Activated naive CD4-positive, alpha-beta T cell (primary cell): ENCODE results near the gene AP5Z1.

Experiments
- DNase-seq, 4 experiments: peaks; one replicate each; lab custom pipeline; 2025; lab: John Stamatoyannopoulos, UW

Gene AP5Z1

DNA sequence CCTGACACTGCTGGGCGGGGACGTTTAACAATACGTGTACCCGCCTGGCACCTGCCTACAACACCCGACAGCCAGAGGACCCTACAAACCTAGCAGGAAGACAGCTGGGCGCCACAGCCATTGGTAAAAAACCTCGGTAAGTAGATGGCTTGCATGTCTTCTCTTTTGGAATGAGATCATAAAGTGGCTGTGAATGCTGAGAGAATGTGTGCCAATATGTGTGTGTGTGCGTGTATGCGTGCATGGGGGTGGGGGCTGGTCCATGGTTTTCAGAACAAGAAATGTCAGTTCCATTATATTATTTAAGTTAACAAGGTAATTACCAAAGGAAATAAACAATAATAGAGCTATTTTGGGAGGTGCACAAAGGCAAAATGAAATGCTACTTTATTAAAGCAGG lies 47.3 kb downstream of the AP5Z1 start:
- DNase-seq: no peak

- no peak for DNase-seq
Observed at GRCh38 chr7:4823441-4824119, 48.2 kb downstream of the AP5Z1 start.

DNA sequence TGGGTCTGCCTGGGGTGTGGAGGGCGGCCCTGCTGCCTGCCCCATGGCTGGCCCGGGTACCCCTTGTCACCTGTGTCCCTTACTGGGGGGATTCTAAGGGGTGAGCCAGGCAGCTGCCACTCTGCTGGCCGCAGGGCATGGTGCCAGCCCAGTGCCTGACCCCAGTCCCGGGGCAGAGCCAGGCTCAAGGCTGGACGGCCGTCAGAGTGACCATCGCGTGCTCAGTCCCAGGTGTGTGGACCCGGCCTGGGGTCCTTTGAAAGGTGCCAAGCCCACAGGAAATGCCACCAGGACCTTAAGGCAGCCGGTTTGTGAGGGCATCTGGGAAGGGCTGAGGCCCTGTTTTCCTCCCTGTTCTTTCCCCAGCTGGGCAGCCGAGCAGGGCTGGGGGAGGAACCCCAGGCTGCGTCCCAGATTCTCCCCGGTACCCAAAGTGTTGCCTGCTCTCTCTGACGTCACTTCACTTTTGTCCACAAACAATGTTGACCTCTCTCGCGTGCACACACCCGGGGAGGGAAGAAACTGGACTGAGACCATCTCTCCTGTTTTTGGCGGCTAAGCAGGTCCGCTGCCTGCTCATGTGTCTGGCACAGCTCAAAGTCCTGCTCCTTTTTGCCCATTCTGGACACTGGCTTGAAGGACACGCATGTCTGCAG lies 48.8 kb downstream of the AP5Z1 start:
- DNase-seq: no peak

DNA sequence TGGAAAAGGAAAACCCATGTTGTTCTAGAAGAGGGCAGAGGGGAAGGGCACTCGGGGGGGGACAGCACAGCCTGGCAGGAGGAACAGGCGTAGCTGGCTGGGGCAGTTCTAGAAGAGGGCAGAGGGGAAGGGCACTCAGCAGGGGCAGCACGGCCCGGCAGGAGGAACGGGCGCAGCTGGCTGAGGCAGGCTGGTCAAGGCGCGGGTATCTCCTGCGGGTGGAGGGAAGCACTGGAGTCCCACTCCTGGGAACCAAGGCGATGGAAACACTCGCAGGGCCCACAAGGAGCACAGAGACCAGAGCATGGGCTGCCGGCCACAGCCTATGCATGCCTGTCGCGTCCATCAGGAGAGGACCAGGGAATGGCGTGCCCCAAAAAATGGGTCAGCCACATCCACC lies 49.7 kb downstream of the AP5Z1 start:
- no peak for DNase-seq

GRCh38 chr7:4828720-4829383 lies 53.4 kb downstream of the AP5Z1 start:
- no peak for DNase-seq

GRCh38 chr7:4830176-4830575 lies 54.8 kb downstream of the AP5Z1 start:
- DNase-seq: peak in 3 of 4 experiments; percentile 12 to 32 (median 28)

DNA sequence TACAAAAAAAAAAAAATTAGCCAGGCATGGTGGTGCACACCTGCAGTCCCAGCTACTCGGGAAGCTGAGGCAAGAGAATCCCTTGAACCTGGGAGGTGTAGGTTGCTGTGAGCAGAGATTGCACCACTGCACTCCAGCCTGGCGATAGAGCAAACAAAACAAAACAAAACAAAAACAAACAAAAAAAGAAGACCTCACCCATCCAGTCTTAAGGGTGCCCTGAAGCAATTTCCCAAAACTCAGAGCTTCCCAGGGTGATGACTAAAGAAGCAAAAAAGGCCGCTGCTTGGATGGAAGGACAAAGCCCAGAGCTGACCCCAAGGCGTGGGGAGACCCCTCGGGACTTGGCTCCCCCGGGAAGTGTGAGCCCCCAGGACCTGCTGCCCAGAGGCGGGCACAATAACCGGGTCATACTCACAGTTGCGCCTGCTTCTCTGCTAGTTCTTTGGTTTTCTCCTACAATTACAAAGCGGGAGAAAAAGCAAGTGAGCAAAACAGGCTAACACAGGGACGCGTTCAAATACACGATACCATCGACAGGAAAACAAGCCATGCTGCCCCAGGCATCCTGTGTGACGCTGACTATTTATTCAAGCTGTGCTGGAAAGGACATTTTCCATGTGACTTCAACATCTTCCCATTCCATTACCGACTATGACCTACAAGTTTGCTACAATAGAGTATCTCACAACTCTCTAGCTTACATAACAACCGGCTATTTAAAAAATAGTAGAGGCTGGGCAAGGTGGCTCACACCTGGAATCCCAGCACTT lies 56.5 kb downstream of the AP5Z1 start:
- no peak for DNase-seq

DNA sequence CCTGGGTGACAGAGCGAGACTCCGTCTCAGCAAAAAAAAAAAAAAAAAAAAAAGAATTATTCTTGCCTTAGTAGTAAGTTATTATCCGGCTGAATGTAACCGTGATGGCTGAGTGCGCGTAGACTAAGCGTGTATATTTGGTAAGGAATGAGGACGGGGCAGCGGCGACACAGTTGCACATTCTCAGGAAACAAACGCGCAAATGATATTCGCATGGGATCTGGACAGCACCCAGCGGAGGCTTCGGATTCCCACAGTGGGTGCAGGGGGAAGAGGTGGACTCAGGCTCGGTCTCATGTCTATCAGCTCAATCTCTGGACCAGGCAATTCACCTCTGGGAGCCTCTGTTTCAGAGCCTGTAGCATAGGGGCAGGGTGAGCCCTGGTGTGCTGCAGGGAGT lies 57.3 kb downstream of the AP5Z1 start:
- DNase-seq: no peak

DNA sequence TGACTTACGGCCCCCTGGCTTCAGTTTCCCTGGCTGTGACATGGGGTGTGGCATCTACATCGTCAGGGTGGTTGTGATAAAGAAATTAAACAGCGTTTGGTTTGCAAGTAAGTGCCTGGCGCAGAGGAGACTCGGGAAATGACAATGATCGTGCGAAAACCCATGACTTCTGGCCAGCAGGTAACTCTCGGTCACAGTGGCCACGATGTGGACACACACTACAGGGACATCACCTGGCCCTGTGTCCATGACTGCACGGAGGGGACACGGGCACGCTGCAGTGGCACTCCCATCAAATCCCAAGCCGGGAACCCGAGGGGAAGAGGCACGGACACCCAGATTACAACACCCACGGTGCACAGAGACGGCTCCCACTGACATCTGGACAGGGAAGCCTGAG lies 57.8 kb downstream of the AP5Z1 start:
- no peak for DNase-seq

DNA sequence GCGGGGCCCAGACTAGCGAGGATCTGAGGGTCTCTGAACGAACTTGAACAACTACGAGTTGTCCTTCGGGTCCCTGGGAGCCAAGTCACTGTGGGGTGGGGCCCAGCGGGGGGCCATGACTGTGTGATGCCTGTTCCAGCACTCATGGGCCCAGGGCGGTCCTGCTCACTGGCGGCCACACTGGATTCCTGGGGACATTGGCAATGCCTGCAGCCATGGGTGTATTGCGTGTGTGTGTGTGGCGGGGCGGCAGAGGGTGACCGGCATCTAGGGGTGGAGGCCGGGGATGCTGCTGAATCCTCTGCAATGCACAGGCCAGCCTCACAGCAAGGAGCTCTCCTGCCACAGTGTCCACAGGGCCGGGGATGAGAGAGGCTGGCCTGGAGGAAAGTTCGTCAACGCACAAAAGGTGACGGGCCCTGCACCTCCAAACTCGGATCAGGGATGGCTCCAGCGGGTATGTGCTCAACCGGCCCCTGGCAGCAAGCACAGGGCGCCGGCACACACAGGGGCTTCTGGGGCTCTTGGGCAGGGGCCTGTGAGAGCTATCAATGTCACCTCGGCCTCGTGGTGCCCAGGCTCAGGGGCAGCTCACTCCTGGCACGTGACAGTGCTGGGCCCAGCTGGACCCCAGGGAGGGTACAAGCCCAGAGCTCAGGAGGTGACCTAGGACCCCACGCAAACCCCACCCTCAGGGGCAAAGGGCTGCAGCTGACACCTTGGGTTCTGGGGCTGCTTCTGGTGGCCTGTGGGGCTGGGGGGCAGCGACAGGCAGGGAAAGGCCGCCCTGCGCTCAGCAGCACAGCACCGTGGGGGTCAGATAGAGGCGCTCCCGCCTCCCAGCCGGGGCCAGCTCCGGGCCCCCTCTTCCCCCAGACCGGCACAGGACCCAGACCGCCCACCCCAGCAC lies 58.5 kb downstream of the AP5Z1 start:
- no peak for DNase-seq

GRCh38 chr7:4834601-4835397 lies 59.4 kb downstream of the AP5Z1 start:
- no peak for DNase-seq

DNA sequence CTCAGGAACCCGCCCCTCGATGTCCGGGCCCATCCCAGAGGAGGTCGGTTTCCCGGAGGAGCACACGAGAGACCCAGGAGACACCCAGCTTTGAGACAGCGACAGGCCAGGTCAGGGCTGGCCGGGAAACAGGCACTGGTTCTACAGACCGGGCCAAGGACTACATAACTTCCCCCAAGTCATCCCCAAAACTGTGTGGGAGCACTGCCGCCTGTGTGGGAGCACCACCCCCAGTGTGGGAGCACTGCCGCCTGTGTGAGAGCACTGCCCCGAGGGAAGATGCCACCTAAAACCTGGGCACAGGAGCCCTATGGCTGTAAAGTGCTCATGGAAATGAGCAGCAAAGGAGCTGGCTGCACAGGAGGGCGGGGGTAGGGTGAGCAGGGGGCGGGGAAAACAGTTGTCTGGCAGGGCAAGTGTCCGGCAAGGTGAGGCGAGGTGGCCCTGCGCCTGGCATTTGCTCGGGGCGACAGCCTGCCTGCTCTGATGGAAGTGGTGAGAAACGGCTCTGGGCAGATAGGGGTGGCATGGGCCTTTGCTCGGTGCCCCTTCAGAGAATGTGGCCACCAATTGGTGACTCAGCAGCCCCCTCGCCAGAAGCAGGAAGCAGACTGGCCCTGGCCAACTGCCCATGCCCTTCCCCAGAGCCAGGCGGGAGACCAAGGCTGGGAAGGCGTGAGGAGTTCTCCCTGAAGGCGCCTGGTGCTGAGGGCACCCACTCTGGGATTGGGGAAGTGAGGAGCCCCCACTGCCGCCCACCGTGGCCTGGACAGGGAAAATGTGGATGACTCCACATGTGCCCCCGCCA lies 60.2 kb downstream of the AP5Z1 start:
- no peak for DNase-seq

GRCh38 chr7:4836206-4836661 lies 60.8 kb downstream of the AP5Z1 start:
- no peak for DNase-seq

GRCh38 chr7:4837041-4837802 lies 61.8 kb downstream of the AP5Z1 start:
- no peak for DNase-seq

DNA sequence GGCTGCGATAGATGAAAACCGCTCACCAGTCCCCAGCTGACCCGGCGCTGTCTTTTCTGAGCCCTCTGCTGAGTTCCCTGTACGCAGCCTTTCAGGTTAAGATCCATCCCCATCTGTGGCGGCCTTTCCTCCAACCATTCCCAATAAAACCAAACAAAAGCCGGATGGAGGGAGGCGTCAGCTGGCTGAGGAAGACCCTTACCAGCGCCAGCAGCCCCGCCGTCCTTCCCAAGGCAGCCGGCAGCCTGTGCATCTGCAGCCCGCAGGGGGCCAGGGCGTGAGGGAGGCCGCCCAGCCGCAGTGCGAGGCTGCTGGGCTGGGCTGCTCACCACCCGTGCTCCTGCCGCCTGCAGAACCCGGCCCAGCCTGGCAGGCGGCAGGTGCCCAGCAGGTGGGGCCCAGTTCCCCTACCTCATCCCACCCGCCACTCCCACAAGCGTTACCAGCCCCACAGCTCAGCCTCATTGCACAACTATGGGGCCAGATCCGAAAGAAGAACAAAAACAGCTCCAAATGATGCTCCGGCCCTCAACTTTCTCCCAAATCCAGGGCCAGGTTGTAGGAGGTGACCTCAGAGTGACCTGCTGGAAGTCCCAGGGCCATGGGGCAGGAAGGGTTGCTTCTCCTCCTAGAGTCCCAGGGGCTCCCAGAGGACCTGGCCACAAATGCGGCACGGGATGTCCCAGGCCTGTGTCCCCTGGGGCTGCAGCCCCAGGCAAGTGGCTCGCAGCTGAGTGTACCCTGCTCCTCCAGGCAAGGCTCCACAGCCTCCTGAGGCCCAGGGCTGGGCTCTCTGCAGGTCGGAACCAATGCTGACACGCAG lies 62.6 kb downstream of the AP5Z1 start:
- DNase-seq: no peak

DNA sequence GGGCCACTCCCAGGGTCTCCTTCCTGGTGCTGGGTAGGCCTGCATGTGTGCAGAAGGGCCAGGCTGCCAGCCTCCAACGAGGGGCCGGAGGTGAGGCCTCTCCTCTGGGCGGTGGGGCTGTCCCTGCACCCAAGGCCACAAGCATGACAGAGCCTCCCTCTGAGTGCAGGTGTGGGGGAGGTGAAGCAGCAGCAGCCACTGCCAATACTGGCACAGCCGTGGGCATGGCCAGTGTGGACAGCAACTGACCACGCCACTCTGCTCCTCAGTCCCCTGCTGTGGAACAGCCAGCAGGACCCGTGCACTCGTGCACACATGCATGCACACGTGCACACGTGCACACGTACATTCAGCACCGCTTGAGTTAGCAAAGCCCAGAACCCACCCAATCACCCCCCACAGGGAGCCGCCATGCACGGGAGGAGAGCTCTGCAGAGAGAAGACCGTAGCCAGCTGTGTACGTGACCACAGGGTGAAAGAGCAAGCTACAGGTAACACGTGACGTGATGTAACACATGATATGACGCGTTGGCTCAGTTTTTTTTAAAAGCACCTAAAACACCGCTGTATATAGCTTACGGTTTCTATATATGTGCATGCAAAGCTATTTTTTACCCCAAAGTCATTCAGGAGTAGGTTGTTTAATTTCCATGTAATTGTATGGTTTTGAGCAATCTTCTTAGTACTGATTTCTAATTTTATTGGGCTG lies 63.4 kb downstream of the AP5Z1 start:
- DNase-seq: no peak

GRCh38 chr7:4840079-4840501 lies 64.7 kb downstream of the AP5Z1 start:
- DNase-seq: no peak
